GM12878 (cell line): ENCODE measurements around the gene LCLAT1.

Source experiments
- POLR2A ChIP-seq: IDR thresholded peaks from 2 replicates; pipeline ENCODE4 v1.6.1; 2011; ENCODE audit warnings: low read depth, mild to moderate bottlenecking, low read length
- TF ChIP-seq, protein P1 (sequence below): fragments of 150-350 bp; IDR thresholded peaks from 2 replicates; pipeline ENCODE4 v1.6.1; 2016; ENCODE audit warnings: low read depth, low read length

DNA sequence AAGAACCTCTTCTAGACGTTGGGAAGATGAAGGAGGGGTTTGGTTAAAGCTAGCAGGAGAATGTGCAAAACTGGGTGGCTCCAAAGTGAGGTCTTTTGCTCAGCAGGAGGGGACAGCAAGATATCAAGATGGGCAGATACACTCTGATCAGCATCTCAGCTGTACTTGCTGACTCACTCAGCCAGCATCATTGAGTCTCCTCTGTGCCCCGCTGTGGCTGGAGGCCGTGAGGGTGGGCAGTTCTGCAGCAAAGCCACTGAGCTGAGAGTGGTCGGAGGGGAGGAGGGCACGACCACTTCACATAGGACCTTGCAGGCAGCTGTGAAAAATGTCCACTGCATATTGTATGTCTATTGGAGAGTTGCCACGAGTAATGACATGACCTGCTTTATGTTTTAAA lies 208.2 kb downstream of the LCLAT1 start:
- no peak for TF ChIP-seq POLR2A
- TF ChIP-seq, protein P1, sequence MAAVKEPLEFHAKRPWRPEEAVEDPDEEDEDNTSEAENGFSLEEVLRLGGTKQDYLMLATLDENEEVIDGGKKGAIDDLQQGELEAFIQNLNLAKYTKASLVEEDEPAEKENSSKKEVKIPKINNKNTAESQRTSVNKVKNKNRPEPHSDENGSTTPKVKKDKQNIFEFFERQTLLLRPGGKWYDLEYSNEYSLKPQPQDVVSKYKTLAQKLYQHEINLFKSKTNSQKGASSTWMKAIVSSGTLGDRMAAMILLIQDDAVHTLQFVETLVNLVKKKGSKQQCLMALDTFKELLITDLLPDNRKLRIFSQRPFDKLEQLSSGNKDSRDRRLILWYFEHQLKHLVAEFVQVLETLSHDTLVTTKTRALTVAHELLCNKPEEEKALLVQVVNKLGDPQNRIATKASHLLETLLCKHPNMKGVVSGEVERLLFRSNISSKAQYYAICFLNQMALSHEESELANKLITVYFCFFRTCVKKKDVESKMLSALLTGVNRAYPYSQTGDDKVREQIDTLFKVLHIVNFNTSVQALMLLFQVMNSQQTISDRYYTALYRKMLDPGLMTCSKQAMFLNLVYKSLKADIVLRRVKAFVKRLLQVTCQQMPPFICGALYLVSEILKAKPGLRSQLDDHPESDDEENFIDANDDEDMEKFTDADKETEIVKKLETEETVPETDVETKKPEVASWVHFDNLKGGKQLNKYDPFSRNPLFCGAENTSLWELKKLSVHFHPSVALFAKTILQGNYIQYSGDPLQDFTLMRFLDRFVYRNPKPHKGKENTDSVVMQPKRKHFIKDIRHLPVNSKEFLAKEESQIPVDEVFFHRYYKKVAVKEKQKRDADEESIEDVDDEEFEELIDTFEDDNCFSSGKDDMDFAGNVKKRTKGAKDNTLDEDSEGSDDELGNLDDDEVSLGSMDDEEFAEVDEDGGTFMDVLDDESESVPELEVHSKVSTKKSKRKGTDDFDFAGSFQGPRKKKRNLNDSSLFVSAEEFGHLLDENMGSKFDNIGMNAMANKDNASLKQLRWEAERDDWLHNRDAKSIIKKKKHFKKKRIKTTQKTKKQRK, result no peak
